ENCODE data around the gene ZNF609.
"Not testable (repeated sequence)": the region's sequence is repeated elsewhere in the genome, so short reads cannot be mapped to it uniquely, and the experiment has no call there.

DNA sequence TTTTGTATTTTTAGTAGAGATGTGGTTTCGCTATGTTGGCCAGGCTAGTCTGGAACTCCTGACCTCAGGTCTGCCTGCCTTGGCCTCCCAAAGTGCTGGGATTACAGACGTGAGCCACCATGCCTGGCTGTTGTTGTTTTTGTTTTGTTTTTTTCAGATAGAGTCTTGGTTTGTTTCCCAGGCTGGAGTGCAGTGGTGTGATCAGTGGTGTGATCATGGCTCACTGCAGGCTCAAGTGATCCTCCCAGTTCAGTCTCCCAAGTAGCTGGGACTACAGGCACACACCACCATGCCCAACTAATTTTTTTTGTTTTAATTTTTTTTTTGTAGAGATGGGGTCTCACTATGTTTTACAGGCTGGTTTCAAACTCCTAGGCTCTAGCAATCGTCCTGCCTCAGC is 172.3 kb downstream of the ZNF609 start:
- TF ChIP-seq, protein P1, sequence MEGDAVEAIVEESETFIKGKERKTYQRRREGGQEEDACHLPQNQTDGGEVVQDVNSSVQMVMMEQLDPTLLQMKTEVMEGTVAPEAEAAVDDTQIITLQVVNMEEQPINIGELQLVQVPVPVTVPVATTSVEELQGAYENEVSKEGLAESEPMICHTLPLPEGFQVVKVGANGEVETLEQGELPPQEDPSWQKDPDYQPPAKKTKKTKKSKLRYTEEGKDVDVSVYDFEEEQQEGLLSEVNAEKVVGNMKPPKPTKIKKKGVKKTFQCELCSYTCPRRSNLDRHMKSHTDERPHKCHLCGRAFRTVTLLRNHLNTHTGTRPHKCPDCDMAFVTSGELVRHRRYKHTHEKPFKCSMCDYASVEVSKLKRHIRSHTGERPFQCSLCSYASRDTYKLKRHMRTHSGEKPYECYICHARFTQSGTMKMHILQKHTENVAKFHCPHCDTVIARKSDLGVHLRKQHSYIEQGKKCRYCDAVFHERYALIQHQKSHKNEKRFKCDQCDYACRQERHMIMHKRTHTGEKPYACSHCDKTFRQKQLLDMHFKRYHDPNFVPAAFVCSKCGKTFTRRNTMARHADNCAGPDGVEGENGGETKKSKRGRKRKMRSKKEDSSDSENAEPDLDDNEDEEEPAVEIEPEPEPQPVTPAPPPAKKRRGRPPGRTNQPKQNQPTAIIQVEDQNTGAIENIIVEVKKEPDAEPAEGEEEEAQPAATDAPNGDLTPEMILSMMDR (IDR thresholded peaks at IDR 0.05), result not testable (repeated sequence)
- TF ChIP-seq POLR2A (IDR thresholded peaks at IDR 0.05); POLR2AphosphoS5 (IDR thresholded peaks at IDR 0.05; ENCODE audit: insufficient read depth in 1 of 2, low read depth in 1 of 2): not testable (repeated sequence)
